ENCODE data around the gene CLOCK.

DNA sequence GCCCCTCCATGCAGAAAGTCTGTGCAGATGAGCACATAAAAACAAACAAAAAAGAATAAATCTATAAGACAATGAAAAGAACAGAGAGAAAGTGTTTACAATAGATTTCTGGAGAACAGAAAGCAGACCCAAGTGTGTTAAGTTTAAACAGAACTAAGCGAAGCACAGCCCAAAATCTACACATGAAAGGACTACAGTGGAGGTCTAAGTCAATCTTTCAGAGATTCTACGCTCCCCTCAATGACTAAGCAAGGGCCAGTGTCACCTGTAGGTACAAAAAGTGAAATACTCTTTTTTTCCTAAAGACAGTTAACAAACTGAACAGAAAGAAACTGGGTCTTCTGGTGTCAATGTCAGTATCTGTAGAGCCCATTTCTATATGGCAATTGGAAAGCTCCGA is 18.2 kb downstream of the CLOCK start:
- TF ChIP-seq, protein P1, sequence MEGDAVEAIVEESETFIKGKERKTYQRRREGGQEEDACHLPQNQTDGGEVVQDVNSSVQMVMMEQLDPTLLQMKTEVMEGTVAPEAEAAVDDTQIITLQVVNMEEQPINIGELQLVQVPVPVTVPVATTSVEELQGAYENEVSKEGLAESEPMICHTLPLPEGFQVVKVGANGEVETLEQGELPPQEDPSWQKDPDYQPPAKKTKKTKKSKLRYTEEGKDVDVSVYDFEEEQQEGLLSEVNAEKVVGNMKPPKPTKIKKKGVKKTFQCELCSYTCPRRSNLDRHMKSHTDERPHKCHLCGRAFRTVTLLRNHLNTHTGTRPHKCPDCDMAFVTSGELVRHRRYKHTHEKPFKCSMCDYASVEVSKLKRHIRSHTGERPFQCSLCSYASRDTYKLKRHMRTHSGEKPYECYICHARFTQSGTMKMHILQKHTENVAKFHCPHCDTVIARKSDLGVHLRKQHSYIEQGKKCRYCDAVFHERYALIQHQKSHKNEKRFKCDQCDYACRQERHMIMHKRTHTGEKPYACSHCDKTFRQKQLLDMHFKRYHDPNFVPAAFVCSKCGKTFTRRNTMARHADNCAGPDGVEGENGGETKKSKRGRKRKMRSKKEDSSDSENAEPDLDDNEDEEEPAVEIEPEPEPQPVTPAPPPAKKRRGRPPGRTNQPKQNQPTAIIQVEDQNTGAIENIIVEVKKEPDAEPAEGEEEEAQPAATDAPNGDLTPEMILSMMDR (IDR thresholded peaks at IDR 0.05; ENCODE audit: insufficient read depth, low read length, poor library complexity, severe bottlenecking), result no peak
- no peak for TF ChIP-seq EZH2phosphoT487 (conservative IDR thresholded peaks at IDR 0.05; ENCODE audit: low read length)
